ENCODE data around the gene MYO5A.
"Not testable (repeated sequence)": the region's sequence is repeated elsewhere in the genome, so short reads cannot be mapped to it uniquely, and the experiment has no call there.

MYO5A gene

GRCh38 chr15:52459701-52460100 lies 69.0 kb downstream of the MYO5A start:
- not testable (repeated sequence) for DNase-seq

GRCh38 chr15:52459265-52459664 lies 69.4 kb downstream of the MYO5A start:
- not testable (repeated sequence) for DNase-seq

- DNase-seq = no peak
Observed at GRCh38 chr15:52448011-52448890, 80.4 kb downstream of the MYO5A start.

- no peak for DNase-seq
Observed at GRCh38 chr15:52445954-52446353, 82.7 kb downstream of the MYO5A start.

- DNase-seq = no peak
Observed at GRCh38 chr15:52445553-52445952, 83.1 kb downstream of the MYO5A start.

GRCh38 chr15:52443205-52443604 lies 85.5 kb downstream of the MYO5A start:
- not testable (repeated sequence) for DNase-seq

GRCh38 chr15:52441841-52442240 lies 86.8 kb downstream of the MYO5A start:
- no peak for DNase-seq

- DNase-seq = no peak
Observed at GRCh38 chr15:52440946-52441345, 87.7 kb downstream of the MYO5A start.

- peak in 1 of 2 donors; percentile 12 for DNase-seq
Observed at GRCh38 chr15:52440414-52440813, 88.3 kb downstream of the MYO5A start.

- no peak for DNase-seq
Observed at GRCh38 chr15:52439470-52439869, 89.2 kb downstream of the MYO5A start.

- not testable (repeated sequence) for DNase-seq
Observed at GRCh38 chr15:52439042-52439441, 89.6 kb downstream of the MYO5A start.

GRCh38 chr15:52438047-52438446 lies 90.6 kb downstream of the MYO5A start:
- DNase-seq = peak in 1 of 2 donors; percentile 14

GRCh38 chr15:52437646-52438045 lies 91.0 kb downstream of the MYO5A start:
- DNase-seq = no peak

GRCh38 chr15:52436981-52437380 lies 91.7 kb downstream of the MYO5A start:
- DNase-seq = no peak

GRCh38 chr15:52434885-52435284 lies 93.8 kb downstream of the MYO5A start:
- no peak for DNase-seq

GRCh38 chr15:52428297-52428696 lies 100.4 kb downstream of the MYO5A start:
- DNase-seq = no peak

- no peak for DNase-seq
Observed at GRCh38 chr15:52427804-52428203, 100.9 kb downstream of the MYO5A start.

GRCh38 chr15:52424856-52425431 lies 103.7 kb downstream of the MYO5A start:
- no peak for DNase-seq

GRCh38 chr15:52423852-52424251 lies 104.8 kb downstream of the MYO5A start:
- DNase-seq = no peak

- no peak for DNase-seq
Observed at GRCh38 chr15:52422001-52422400, 106.7 kb downstream of the MYO5A start.

- DNase-seq = no peak
Observed at GRCh38 chr15:52421029-52421428, 107.7 kb downstream of the MYO5A start.

GRCh38 chr15:52419494-52419893 lies 109.2 kb downstream of the MYO5A start:
- no peak for DNase-seq

- no peak for DNase-seq
Observed at GRCh38 chr15:52417957-52418356, 110.7 kb downstream of the MYO5A start.

GRCh38 chr15:52417521-52417920 lies 111.2 kb downstream of the MYO5A start:
- no peak for DNase-seq
